Thyroid gland (tissue), 4 donors: ENCODE data around the gene IMPDH2.
A peak's percentile ranks its signal among the peaks of the same experiment; 100 is the strongest.

ENCODE experiments used
- POLR2A ChIP-seq, 2 donors: fragments of 450-650 bp; IDR thresholded peaks; one replicate each; pipeline ENCODE4 v1.6.1; 2017; ENCODE audit warnings: antibody characterized with exemption in 2 of 2, mild to moderate bottlenecking in 2 of 2, moderate library complexity in 1 of 2
- TF ChIP-seq, protein P1 (sequence below), 6 experiments: fragments of 200-600 bp in 3 of 6; fragments of 450-650 bp in 3 of 6; sonication (generic) in 3 of 6; IDR thresholded peaks; one replicate each; pipeline ENCODE4 v1.5.1; 2016 to 2019; ENCODE audit warnings: antibody characterized with exemption in 6 of 6, mild to moderate bottlenecking in 2 of 6, inconsistent platforms in 1 of 6, moderate library complexity in 1 of 6

DNA sequence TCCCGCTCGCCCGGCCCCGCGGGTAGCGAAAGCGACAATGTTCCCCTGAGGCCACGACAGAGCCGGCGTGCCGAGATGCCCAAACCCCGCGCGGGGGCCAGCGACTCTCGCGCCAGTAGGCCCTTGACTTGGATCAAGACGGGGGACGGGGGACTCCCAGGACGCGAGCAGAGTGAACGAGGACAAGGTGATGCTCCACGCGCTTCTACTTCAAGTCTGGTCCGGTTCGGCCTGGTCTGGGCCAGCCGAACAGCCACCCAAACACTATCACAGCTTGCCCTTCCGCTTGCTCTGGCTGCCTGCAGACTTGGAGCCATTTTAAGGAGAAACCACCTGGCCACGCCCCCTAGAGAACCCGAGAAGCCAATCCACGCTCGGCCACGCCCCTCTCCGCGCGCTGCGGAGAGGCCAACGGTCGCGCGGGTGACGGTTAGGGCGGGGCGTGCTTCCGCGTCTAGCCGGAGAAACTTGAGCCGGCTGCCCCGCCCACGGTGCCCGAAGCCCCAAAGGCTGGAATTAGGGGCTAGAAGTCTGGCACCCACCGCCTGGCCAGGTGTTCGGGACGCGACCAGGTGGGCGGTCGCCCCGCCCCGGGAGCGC is 7.9 kb downstream of the IMPDH2 start:
- TF ChIP-seq, protein P1, sequence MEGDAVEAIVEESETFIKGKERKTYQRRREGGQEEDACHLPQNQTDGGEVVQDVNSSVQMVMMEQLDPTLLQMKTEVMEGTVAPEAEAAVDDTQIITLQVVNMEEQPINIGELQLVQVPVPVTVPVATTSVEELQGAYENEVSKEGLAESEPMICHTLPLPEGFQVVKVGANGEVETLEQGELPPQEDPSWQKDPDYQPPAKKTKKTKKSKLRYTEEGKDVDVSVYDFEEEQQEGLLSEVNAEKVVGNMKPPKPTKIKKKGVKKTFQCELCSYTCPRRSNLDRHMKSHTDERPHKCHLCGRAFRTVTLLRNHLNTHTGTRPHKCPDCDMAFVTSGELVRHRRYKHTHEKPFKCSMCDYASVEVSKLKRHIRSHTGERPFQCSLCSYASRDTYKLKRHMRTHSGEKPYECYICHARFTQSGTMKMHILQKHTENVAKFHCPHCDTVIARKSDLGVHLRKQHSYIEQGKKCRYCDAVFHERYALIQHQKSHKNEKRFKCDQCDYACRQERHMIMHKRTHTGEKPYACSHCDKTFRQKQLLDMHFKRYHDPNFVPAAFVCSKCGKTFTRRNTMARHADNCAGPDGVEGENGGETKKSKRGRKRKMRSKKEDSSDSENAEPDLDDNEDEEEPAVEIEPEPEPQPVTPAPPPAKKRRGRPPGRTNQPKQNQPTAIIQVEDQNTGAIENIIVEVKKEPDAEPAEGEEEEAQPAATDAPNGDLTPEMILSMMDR (IDR thresholded peaks at IDR 0.05), result no peak
- TF ChIP-seq POLR2A (IDR thresholded peaks at IDR 0.05), result peak; percentile 92 to 100
